H9 (cell line): Measurements from ENCODE around the gene TCFL5. TPM values are rescaled to one million over a fixed set of nuclear protein-coding genes. Genes with fewer than 3 reads are reported as not detected.

Experiments
- DNase-seq: peaks from one replicate; pipeline ENCODE4 v3.0.0-alpha.2; 2017
- H2AFZ ChIP-seq: one replicate; pipeline ENCODE4 v1.6.1; 2013; ENCODE audit warnings: mild to moderate bottlenecking, low read length, control low read depth, moderate library complexity
- H2AK5ac ChIP-seq: 2 replicates; pipeline ENCODE4 v1.6.1; 2013; ENCODE audit warnings: low read length, control low read depth, mixed read lengths; ENCODE audit not compliant: insufficient read length
- H2BK120ac ChIP-seq: one replicate; pipeline ENCODE4 v1.6.1; 2013; ENCODE audit warnings: low read depth, mild to moderate bottlenecking, low read length, control low read depth, inconsistent platforms; ENCODE audit not compliant: poor library complexity, severe bottlenecking
- H2BK12ac ChIP-seq: 2 replicates; pipeline ENCODE4 v1.6.1; 2013; ENCODE audit warnings: low read length, control low read depth, mixed read lengths, low read depth; ENCODE audit not compliant: insufficient read length
- H2BK15ac ChIP-seq: 2 replicates; pipeline ENCODE4 v1.6.1; 2013; ENCODE audit warnings: low read depth, low read length, control low read depth
- H2BK20ac ChIP-seq: one replicate; pipeline ENCODE4 v1.6.1; 2013; ENCODE audit warnings: low read depth, mild to moderate bottlenecking, low read length, control low read depth, inconsistent platforms; ENCODE audit not compliant: poor library complexity, severe bottlenecking
- H2BK5ac ChIP-seq: 2 replicates; pipeline ENCODE4 v1.6.1; 2013; ENCODE audit warnings: low read length, control low read depth, mixed read lengths; ENCODE audit not compliant: insufficient read length
- H3K14ac ChIP-seq: 2 replicates; pipeline ENCODE4 v1.6.1; 2013; ENCODE audit warnings: low read length, control low read depth; ENCODE audit not compliant: insufficient read depth
- H3K18ac ChIP-seq: 2 replicates; pipeline ENCODE4 v1.6.1; 2013; ENCODE audit warnings: low read depth, mild to moderate bottlenecking, mixed read lengths, low read length, control low read depth; ENCODE audit not compliant: insufficient read length
- H3K23ac ChIP-seq: 2 replicates; pipeline ENCODE4 v1.6.1; 2013; ENCODE audit warnings: low read length, control low read depth, mixed read lengths, low read depth; ENCODE audit not compliant: insufficient read length
- H3K23me2 ChIP-seq: 2 replicates; pipeline ENCODE4 v1.6.1; 2013; ENCODE audit warnings: low read depth, mild to moderate bottlenecking, mixed read lengths, low read length, control low read depth; ENCODE audit not compliant: insufficient read length, poor library complexity, severe bottlenecking
- H3K27ac ChIP-seq: 2 replicates; pipeline ENCODE4 v1.5.1; 2013; ENCODE audit warnings: low read length, control low read depth, mixed read lengths, low read depth; ENCODE audit not compliant: insufficient read length
- H3K27me3 ChIP-seq: 2 replicates; pipeline ENCODE4 v1.6.1; 2013; ENCODE audit warnings: low read length, control low read depth, inconsistent platforms; ENCODE audit not compliant: insufficient read depth
- H3K4ac ChIP-seq: 2 replicates; pipeline ENCODE4 v1.6.1; 2013; ENCODE audit warnings: low read depth, mild to moderate bottlenecking, control low read depth, inconsistent platforms, low read length, moderate library complexity
- H3K4me1 ChIP-seq: 2 replicates; pipeline ENCODE4 v1.6.1; 2013; ENCODE audit warnings: low read length, control low read depth, inconsistent platforms; ENCODE audit not compliant: insufficient read depth
- H3K4me2 ChIP-seq: 2 replicates; pipeline ENCODE4 v1.6.1; 2013; ENCODE audit warnings: low read length, control low read depth, mixed read lengths; ENCODE audit not compliant: insufficient read length, insufficient read depth
- H3K56ac ChIP-seq: 2 replicates; pipeline ENCODE4 v1.6.1; 2013; ENCODE audit warnings: low read depth, mild to moderate bottlenecking, mixed read lengths, low read length, control low read depth; ENCODE audit not compliant: insufficient read length
- H3K79me1 ChIP-seq: 2 replicates; pipeline ENCODE4 v1.6.1; 2013; ENCODE audit warnings: low read depth, mild to moderate bottlenecking, moderate library complexity, low read length, control low read depth, inconsistent platforms; ENCODE audit not compliant: insufficient read depth, poor library complexity, severe bottlenecking
- H3K79me2 ChIP-seq: 2 replicates; pipeline ENCODE4 v1.6.1; 2013; ENCODE audit warnings: low read length, control low read depth, inconsistent platforms; ENCODE audit not compliant: insufficient read depth
- H3K9ac ChIP-seq: 2 replicates; pipeline ENCODE4 v1.6.1; 2013; ENCODE audit warnings: low read length, control low read depth, mixed read lengths; ENCODE audit not compliant: insufficient read length; ENCODE audit errors: extremely low read depth
- H3K9me3 ChIP-seq: one replicate; pipeline ENCODE4 v1.6.1; 2013; ENCODE audit warnings: low read depth, low read length, inconsistent platforms; ENCODE audit not compliant: control insufficient read depth
- H3T11ph ChIP-seq: one replicate; pipeline ENCODE4 v1.6.1; 2013; ENCODE audit warnings: mild to moderate bottlenecking, low read length, control low read depth, inconsistent platforms
- H4K20me1 ChIP-seq: one replicate; pipeline ENCODE4 v1.6.1; 2013; ENCODE audit not compliant: control insufficient read depth, insufficient read length, insufficient read depth
- H4K5ac ChIP-seq: 2 replicates; pipeline ENCODE4 v1.6.1; 2013; ENCODE audit warnings: low read depth, mild to moderate bottlenecking, mixed read lengths, low read length, control low read depth; ENCODE audit not compliant: insufficient read length
- H4K8ac ChIP-seq: replicated peaks from 2 replicates; pipeline ENCODE4 v1.6.1; 2013; ENCODE audit warnings: low read length, control low read depth, mixed read lengths, low read depth; ENCODE audit not compliant: insufficient read length
- H4K91ac ChIP-seq: 2 replicates; pipeline ENCODE4 v1.6.1; 2013; ENCODE audit warnings: low read depth, mild to moderate bottlenecking, moderate library complexity, mixed read lengths, low read length, control low read depth; ENCODE audit not compliant: insufficient read length
- H3K27ac Mint-ChIP-seq, 3 experiments: 2 replicates in 2 of 3; 3 replicates in 1 of 3; pipeline ENCODE4 v1.8.0; 2020 to 2021; ENCODE audit warnings: mixed read lengths in 3 of 3, mild to moderate bottlenecking in 1 of 3, moderate library complexity in 1 of 3
- H3K27me3 Mint-ChIP-seq: 2 replicates; pipeline ENCODE4 v1.8.0; 2021; ENCODE audit warnings: low read depth, mild to moderate bottlenecking, moderate library complexity, mixed read lengths
- H3K36me3 Mint-ChIP-seq, 3 experiments: 2 replicates in 2 of 3; 3 replicates in 1 of 3; pipeline ENCODE4 v1.8.0; 2020 to 2021; ENCODE audit warnings: low read depth in 3 of 3, mixed read lengths in 3 of 3; ENCODE audit not compliant: insufficient read depth in 1 of 3
- H3K4me1 Mint-ChIP-seq, 2 experiments: 2 replicates each; pipeline ENCODE4 v1.8.0; 2020; ENCODE audit warnings: mixed read lengths in 2 of 2
- H3K4me3 Mint-ChIP-seq, 2 experiments: 2 replicates in 1 of 2; 3 replicates in 1 of 2; pipeline ENCODE4 v1.8.0; 2020 to 2021; ENCODE audit warnings: mild to moderate bottlenecking in 2 of 2, mixed read lengths in 2 of 2, moderate library complexity in 1 of 2
- H3K9me3 Mint-ChIP-seq, 2 experiments: 2 replicates in 1 of 2; 3 replicates in 1 of 2; pipeline ENCODE4 v1.8.0; 2020; ENCODE audit warnings: mild to moderate bottlenecking in 2 of 2, mixed read lengths in 2 of 2, moderate library complexity in 1 of 2
- CTCF ChIP-seq: fragments of 200-600 bp; sonication (generic); conservative IDR thresholded peaks from 3 replicates; pipeline ENCODE4 v1.8.0; 2021; ENCODE audit warnings: antibody characterized with exemption, mild to moderate bottlenecking
- WGBS: extraction: QIAGEN DNeasy Blood & Tissue Kit; methylation state at CpG from one replicate; pipeline ENCODE4 v1.1.7; 2013; ENCODE audit warnings: missing lambda C conversion rate, low lambda C conversion rate, mixed read lengths; ENCODE audit not compliant: insufficient read length; ENCODE audit errors: extremely low coverage; 5-methylcytosine and 5-hydroxymethylcytosine counted together
- total RNA-seq: library from RNA; stranded (reverse); gene quantifications from 2 replicates; pipeline ENCODE4 v1.2.1, GENCODE V29; 2021

TCFL5 gene
- total RNA-seq, 1 experiment from 2014 or later: 16.4 TPM

GRCh38 chr20:62804627-62805154 is 56.9 kb downstream of the TCFL5 start, which contains the start of gene OGFR:
Gene OGFR, plus strand, starts transcription at chr20:62804835. Its CDS starts 25 bp downstream, at chr20:62804860.
- Histone ChIP-seq H2BK5ac (no peak within 1 kb of the TSS), H4K91ac (no peak within 1 kb of the TSS), H3K9ac (peak within 1 kb of the TSS; percentile 60), H3K4me2 (peak within 1 kb of the TSS; percentile 53), H3K4ac (no peak within 1 kb of the TSS), H2AFZ (no peak within 1 kb of the TSS), H3K18ac (no peak within 1 kb of the TSS), H2BK12ac (no peak within 1 kb of the TSS), H4K8ac (no peak within 1 kb of the TSS), H3K27me3 (no peaks in the 10 kb centered on the region), H3K9me3 (no peaks in the 10 kb centered on the region), H3K23ac (no peak within 1 kb of the TSS), H3K79me2 (no peaks in the 10 kb centered on the region), H3T11ph (no peak within 1 kb of the TSS), H3K4me1 (no peaks in the 10 kb centered on the region; the same call in 1 of the 2 replicates), H3K56ac (no peak within 1 kb of the TSS), H2AK5ac (no peak within 1 kb of the TSS), H2BK20ac (no peak within 1 kb of the TSS), H2BK15ac (no peak within 1 kb of the TSS), H3K23me2 (no peaks in the 10 kb centered on the region), H3K27ac (no peak within 1 kb of the TSS), H4K5ac (no peak within 1 kb of the TSS), H4K20me1 (no peaks in the 10 kb centered on the region), H2BK120ac (no peak within 1 kb of the TSS), H3K79me1 (no peaks in the 10 kb centered on the region), H3K14ac (peak within 1 kb of the TSS; percentile 77; the same call in 1 of the 2 replicates)
- TF ChIP-seq CTCF: no peak
- DNase-seq: peak; percentile 55
- Mint-ChIP-seq H3K27me3 (peaks cover 19% of the 10 kb centered on the region), H3K36me3 (peaks cover 4 to 28% (median 23%) of the 10 kb centered on the region in 3 experiments), H3K4me1 (peaks cover 10 to 16% of the 10 kb centered on the region in 2 experiments), H3K4me3 (peak within 1 kb of the TSS; percentile 90 to 94), H3K9me3 (no peaks in the 10 kb centered on the region), H3K27ac (no peak within 1 kb of the TSS; a peak in 1 of 7 replicates)
- WGBS: no CpG with 5 or more reads among the region's 77 CpGs
